Kidney epithelial cell (primary cell): ENCODE data around the gene IZUMO4. TPM values are rescaled to one million over a fixed set of nuclear protein-coding genes. Genes with fewer than 3 reads are reported as not detected.

Source experiments
- DNase-seq: peaks from one replicate; pipeline ENCODE4 v3.0.0-alpha.2; 2010; ENCODE audit warnings: low read depth
- H3K27me3 ChIP-seq: 2 replicates; pipeline ENCODE4 v1.6.0; 2011; ENCODE audit warnings: low read length; ENCODE audit not compliant: control insufficient read depth, insufficient read depth
- H3K36me3 ChIP-seq: 2 replicates; pipeline ENCODE4 v1.5.1; 2011; ENCODE audit warnings: low read length; ENCODE audit not compliant: control insufficient read depth, insufficient read depth
- H3K4me3 ChIP-seq: 2 replicates; pipeline ENCODE4 v1.5.1; 2011; ENCODE audit warnings: low read depth, mild to moderate bottlenecking, control low read depth, low read length
- total RNA-seq: library from RNA; depleted of rRNA; stranded (reverse); fragments of >200 nt; gene quantifications from 2 replicates; pipeline ENCODE4 v1.2.3, GENCODE V29; 2015
- TF ChIP-seq, protein P1 (sequence below): IDR thresholded peaks from 2 replicates; pipeline ENCODE4 v1.5.1; 2011; ENCODE audit warnings: mild to moderate bottlenecking, moderate library complexity, low read length, control low read depth, inconsistent platforms; ENCODE audit not compliant: insufficient read depth, poor library complexity, severe bottlenecking

The IZUMO4 gene
- total RNA-seq, 1 donor from 2014 or later: 3.8 TPM

DNA sequence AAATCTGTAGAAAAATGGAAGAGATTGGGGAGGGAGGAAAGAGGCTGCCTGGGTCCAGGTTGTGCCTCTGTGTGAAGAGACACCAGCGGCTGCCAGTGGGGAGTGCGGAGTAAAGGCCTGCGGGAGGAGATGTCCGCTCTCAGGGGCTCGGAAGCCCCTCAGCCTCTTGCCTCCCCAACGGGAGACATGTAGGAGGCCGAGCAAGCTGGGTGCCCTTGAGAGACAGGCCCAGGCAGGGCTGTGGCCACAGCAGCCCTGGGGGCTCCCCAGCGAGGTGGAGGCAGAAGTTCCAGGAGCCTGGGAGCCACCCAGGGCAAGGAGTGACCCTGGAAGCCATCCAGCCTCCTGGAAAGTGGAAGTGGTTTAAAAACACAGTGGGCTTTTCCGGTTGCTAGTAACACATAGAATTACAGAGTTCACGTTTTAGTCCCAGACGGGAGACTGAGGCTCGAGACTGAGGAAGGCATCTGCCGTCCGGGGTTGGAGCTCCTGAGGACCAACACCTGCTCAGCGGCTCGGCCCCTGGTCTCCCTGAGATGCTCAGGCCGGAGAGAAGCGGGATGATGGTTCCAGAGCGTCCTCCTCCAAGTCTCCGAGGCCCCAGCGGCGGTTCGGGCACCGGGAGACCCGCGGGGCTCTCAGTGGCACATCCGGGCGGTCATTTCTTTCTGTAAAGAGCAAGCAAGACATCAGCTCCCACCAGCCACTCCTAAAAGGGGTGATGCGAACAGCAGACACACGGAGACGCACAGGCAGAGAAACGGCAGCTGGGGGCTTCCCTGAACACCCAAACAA, 23.8 kb upstream of the IZUMO4 start:
- H3K27me3 ChIP-seq: no peaks in the 10 kb centered on the region
- TF ChIP-seq, protein P1, sequence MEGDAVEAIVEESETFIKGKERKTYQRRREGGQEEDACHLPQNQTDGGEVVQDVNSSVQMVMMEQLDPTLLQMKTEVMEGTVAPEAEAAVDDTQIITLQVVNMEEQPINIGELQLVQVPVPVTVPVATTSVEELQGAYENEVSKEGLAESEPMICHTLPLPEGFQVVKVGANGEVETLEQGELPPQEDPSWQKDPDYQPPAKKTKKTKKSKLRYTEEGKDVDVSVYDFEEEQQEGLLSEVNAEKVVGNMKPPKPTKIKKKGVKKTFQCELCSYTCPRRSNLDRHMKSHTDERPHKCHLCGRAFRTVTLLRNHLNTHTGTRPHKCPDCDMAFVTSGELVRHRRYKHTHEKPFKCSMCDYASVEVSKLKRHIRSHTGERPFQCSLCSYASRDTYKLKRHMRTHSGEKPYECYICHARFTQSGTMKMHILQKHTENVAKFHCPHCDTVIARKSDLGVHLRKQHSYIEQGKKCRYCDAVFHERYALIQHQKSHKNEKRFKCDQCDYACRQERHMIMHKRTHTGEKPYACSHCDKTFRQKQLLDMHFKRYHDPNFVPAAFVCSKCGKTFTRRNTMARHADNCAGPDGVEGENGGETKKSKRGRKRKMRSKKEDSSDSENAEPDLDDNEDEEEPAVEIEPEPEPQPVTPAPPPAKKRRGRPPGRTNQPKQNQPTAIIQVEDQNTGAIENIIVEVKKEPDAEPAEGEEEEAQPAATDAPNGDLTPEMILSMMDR: no peak
- no peak overlapping the region for H3K4me3 ChIP-seq
- no peaks in the 10 kb centered on the region for H3K36me3 ChIP-seq
- DNase-seq: no peak

DNA sequence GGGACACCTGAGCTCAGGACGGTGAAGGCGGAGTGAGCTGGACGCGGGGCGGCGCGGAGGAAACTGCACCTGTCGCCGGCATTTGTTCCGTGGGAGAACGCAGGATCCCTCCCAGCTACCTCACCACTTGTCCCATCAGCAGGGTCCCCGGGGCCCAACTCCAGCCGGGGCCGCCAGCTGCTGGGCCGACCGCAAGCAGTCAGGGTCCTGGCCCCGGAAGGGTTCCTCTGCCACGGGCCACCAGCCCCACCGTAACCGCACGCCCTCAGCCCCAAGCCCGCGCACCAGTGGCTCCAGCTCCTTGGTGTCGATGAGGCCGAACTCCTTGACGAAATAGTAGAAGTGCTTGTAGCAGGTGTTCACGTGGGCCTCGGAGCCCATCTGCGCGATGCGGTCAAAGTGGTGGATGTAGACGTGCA, 20.2 kb upstream of the IZUMO4 start:
- Histone ChIP-seq H3K27me3 (no peaks in the 10 kb centered on the region), H3K36me3 (peaks cover 2% of the 10 kb centered on the region), H3K4me3 (no peak overlapping the region)
- TF ChIP-seq, protein P1: no peak
- DNase-seq: no peak

DNA sequence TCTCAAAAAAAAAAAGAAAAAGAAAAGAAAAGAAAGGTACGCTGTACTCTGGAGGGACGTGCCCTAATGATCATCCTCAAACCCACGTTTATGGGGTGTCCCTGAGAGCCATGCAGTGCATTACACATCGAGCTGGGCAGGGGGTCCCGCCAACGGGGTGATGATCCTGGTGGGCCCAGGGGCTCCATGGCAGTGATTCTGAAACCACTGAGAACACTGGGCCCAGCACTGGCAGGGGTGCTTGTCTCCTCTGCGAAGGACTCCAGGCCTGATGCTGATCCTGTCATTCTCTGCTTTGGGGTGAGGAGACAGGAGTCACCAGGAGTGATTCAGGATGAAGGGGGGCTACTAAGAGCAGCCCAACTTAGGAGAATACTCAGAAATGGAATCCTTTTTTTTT, 19.3 kb upstream of the IZUMO4 start:
- TF ChIP-seq, protein P1: no peak
- Histone ChIP-seq H3K4me3 (no peak overlapping the region), H3K27me3 (no peaks in the 10 kb centered on the region), H3K36me3 (peaks cover 3% of the 10 kb centered on the region)
- DNase-seq: no peak

DNA sequence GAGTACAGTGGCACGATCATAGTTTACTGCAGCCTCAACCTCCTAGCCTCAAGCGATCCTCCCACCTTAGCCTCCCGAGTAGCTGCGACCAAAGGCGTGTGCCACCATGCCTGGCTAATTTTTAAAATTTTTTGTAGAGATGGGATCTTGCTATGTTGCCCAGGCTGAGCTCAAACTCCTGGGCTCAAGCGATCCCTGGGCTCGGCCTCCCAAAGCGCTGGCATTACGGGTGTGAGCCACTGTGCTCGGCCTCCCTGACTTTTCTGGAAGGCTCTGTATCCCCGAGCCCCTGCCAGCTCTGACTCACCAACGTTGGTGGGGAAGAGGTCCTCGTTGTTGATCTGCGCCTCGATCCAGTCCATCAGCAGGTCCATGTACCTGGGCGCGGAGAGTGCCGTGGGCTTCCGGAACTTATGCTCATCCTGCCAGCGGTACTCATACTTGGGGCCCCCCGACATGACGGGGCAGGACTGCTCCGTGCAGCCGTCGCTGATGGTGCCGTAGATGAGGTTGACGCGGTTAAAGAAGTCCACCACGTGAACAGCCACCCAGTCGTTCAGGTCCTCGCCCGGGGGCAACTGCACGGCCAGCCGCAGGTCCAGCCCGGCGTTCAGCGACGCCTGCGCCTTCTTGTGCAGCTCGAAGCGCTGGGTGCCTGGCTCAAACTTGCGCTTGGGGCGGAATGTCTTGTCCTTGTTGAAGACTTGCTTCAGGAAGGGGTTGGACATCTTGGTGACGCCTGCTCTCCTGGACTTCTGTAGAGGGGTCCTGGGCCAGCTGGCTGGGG, 18.7 kb upstream of the IZUMO4 start:
- peaks cover 4% of the 10 kb centered on the region for H3K36me3 ChIP-seq
- no peak for DNase-seq
- H3K27me3 ChIP-seq: no peaks in the 10 kb centered on the region
- TF ChIP-seq, protein P1: no peak
- no peak overlapping the region for H3K4me3 ChIP-seq

DNA sequence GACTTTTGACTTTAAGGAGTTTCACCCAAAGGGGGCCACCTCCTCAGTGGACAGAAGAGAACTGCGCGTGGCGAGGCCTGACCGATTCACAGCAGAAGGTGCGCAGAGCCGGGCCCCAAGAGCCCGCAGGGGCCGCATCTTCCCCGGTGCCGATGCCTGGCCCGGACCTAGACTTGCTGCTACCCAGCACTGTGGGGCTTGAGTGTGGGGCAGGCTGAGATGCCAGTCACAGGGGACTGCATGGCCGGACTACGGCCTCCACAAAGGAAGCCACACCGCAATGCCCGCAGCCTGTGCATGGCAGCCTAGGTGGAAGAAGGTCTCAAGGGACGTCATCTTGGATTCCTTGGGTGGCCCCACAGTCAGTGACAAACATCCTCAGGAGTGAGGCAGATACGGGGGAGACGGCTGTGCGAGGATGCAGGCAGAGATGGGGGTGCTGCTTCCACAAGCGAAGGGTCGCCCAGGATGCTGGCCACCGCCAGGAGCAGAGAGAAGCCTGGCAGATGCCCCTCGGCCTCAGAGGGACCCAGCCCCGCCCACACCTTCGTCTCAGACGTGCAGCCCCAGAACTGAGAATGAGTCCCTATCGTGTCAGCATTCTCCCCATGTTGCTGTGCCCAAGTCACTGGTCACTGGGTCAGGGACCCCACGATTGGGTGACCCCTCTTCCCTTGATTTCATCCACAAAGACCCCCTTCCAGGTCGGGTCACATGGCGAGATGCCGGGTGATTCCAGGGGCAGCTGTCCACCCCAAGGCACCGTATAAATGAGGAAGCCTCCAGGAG, 17.4 kb upstream of the IZUMO4 start:
- TF ChIP-seq, protein P1: no peak
- Histone ChIP-seq H3K4me3 (no peak overlapping the region), H3K36me3 (peaks cover 4% of the 10 kb centered on the region), H3K27me3 (no peaks in the 10 kb centered on the region)
- DNase-seq: no peak
